Neural cell (in vitro differentiated cells): ENCODE data around the gene NKD2. TPM values are rescaled to one million over a fixed set of nuclear protein-coding genes. Genes with fewer than 3 reads are reported as not detected.

ENCODE experiments used
- H2AFZ ChIP-seq: fragments of 200-600, 300-800 bp; sonication (generic), shearing (Covaris generic); 2 replicates; pipeline ENCODE4 v1.6.0; 2014; ENCODE audit warnings: low read depth, mild to moderate bottlenecking, antibody characterized with exemption, low read length, moderate library complexity
- H3F3A ChIP-seq: fragments of 200-600 bp; shearing (Covaris generic); 2 replicates; pipeline ENCODE4 v1.6.1; 2016; ENCODE audit warnings: mild to moderate bottlenecking, moderate library complexity, mixed read lengths, antibody characterized with exemption, low read length; ENCODE audit not compliant: insufficient read depth, poor library complexity, severe bottlenecking
- H3K27ac ChIP-seq: fragments of 200-600, 300-800 bp; sonication (generic), shearing (Covaris generic); 2 replicates; pipeline ENCODE4 v1.5.1; 2014; ENCODE audit warnings: mild to moderate bottlenecking, low read length, moderate library complexity
- H3K27me3 ChIP-seq: fragments of 300-800, 200-600 bp; sonication (generic), shearing (Covaris generic); 2 replicates; pipeline ENCODE4 v1.6.0; 2014; ENCODE audit warnings: mild to moderate bottlenecking, low read depth, low read length, moderate library complexity; ENCODE audit not compliant: insufficient read depth
- H3K36me3 ChIP-seq: fragments of 300-800, 200-600 bp; sonication (generic), shearing (Covaris generic); 2 replicates; pipeline ENCODE4 v1.5.1; 2014; ENCODE audit warnings: mild to moderate bottlenecking, antibody characterized with exemption, low read length, moderate library complexity; ENCODE audit not compliant: insufficient read depth
- H3K4me2 ChIP-seq: fragments of 300-800, 200-600 bp; sonication (generic), shearing (Covaris generic); 2 replicates; pipeline ENCODE4 v1.6.0; 2014; ENCODE audit warnings: mild to moderate bottlenecking, low read length
- H3K4me3 ChIP-seq: fragments of 300-800, 200-600 bp; sonication (generic), shearing (Covaris generic); 2 replicates; pipeline ENCODE4 v1.5.1; 2014; ENCODE audit warnings: mild to moderate bottlenecking, low read length, moderate library complexity
- H3K79me2 ChIP-seq: fragments of 200-600 bp; shearing (Covaris generic); replicated peaks from 2 replicates; pipeline ENCODE4 v1.6.0; 2014; ENCODE audit warnings: mild to moderate bottlenecking, low read length, moderate library complexity; ENCODE audit not compliant: insufficient read depth
- H3K9ac ChIP-seq: fragments of 300-800, 200-600 bp; sonication (generic), shearing (Covaris generic); 2 replicates; pipeline ENCODE4 v1.6.1; 2016; ENCODE audit warnings: mild to moderate bottlenecking, low read length, mixed read lengths
- H3K9me2 ChIP-seq: fragments of 200-600 bp; shearing (Covaris generic); 2 replicates; pipeline ENCODE4 v1.6.1; 2016; ENCODE audit warnings: mild to moderate bottlenecking, low read length, mixed read lengths; ENCODE audit not compliant: insufficient read depth
- H3K9me3 ChIP-seq: fragments of 200-600, 300-800 bp; sonication (generic), shearing (Covaris generic); 2 replicates; pipeline ENCODE4 v1.6.1; 2016; ENCODE audit warnings: mild to moderate bottlenecking, mixed run types, low read length, moderate library complexity, mixed read lengths
- H4K20me1 ChIP-seq: fragments of 200-600 bp; shearing (Covaris generic); 2 replicates; pipeline ENCODE4 v1.6.1; 2016; ENCODE audit warnings: mild to moderate bottlenecking, mixed run types; ENCODE audit not compliant: insufficient read depth
- EP300 ChIP-seq: fragments of 450-650 bp; conservative IDR thresholded peaks from 2 replicates; pipeline ENCODE4 v1.6.1; 2014; ENCODE audit warnings: antibody characterized with exemption, mild to moderate bottlenecking, moderate library complexity; ENCODE audit not compliant: poor library complexity, severe bottlenecking
- EZH2 ChIP-seq: fragments of 200-600, 300-800 bp; shearing (Covaris generic), sonication (generic); IDR thresholded peaks from 2 replicates; pipeline ENCODE4 v1.6.1; 2014; ENCODE audit warnings: antibody characterized with exemption, low read length, borderline replicate concordance, mild to moderate bottlenecking; ENCODE audit not compliant: insufficient read depth, poor library complexity, severe bottlenecking
- MXI1 ChIP-seq: fragments of 450-650 bp; conservative IDR thresholded peaks from 2 replicates; pipeline ENCODE4 v1.6.1; 2014; ENCODE audit warnings: antibody characterized with exemption, mild to moderate bottlenecking; ENCODE audit not compliant: poor library complexity, severe bottlenecking
- POLR2AphosphoS5 ChIP-seq: IDR thresholded peaks from 2 replicates; pipeline ENCODE4 v1.6.1; 2012
- RAD21 ChIP-seq: fragments of 450-650 bp; conservative IDR thresholded peaks from 2 replicates; pipeline ENCODE4 v1.6.1; 2014; ENCODE audit warnings: antibody characterized with exemption, mild to moderate bottlenecking, moderate library complexity
- REST ChIP-seq: IDR thresholded peaks from 2 replicates; pipeline ENCODE4 v1.6.1; 2012; ENCODE audit warnings: borderline replicate concordance
- SMC3 ChIP-seq: fragments of 450-650 bp; conservative IDR thresholded peaks from 2 replicates; pipeline ENCODE4 v1.6.1; 2014; ENCODE audit warnings: antibody characterized with exemption, mild to moderate bottlenecking, moderate library complexity; ENCODE audit not compliant: poor library complexity
- TAF1 ChIP-seq: IDR thresholded peaks from 2 replicates; pipeline ENCODE4 v1.6.1; 2012; ENCODE audit warnings: low read depth
- polyA plus RNA-seq: library from polyadenylated mRNA; depleted of rRNA; stranded (reverse); fragments of >200 nt; gene quantifications from 2 replicates; pipeline ENCODE4 v1.2.3, GENCODE V29; 2014
- TF ChIP-seq, protein P1 (sequence below): fragments of 450-650 bp; IDR thresholded peaks from 2 replicates; pipeline ENCODE4 v1.5.1; 2014; ENCODE audit warnings: antibody characterized with exemption, mild to moderate bottlenecking, moderate library complexity; ENCODE audit not compliant: poor library complexity, severe bottlenecking

Gene NKD2
- polyA plus RNA-seq, 1 donor from 2014 or later = 7.2 TPM

DNA sequence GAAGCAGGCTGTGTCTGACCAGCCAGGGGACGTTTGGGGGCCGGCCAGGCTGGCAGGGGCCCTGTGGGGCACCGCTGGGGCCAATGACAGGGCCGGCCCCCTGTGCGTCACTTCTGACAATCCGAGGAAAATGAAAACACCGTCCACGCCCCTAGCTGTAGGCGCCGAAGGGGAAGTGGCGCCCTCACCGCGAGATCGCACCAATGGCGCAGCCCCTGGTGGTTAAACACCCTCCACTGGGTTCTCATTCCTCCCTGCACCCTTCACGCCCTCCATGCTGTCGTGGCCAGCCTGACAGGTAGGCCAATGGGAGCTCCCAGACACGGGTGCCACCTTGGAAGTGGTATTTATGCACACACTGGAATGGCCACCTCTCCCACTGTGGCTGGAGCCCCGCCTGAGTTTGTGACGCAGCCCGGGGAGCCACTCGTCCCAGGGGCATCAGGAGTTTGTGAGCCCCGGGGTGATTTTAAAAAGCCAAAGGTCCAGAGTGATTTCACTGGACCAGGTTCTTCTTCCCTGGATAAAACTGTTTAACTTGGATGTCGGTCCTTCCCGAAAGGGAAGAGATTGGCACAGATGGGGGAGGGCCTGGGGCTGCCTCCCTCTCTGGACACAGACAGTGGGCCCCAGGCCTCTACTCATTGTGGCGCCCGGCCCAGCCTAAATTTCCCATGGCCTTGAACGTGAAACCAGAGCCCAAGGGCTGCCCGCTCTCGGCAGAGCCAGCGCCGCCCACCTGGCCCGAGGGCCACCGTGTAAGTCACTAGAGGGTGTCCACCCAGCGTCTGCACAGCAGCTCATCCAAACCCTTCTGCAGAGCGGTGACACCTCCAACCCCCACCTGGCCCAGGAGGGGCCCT is 49.7 kb downstream of the NKD2 start:
- Histone ChIP-seq H2AFZ (no peak overlapping the region), H3K4me2 (no peak overlapping the region), H3K27me3 (no peaks in the 10 kb centered on the region), H3K27ac (no peak overlapping the region), H3F3A (no peaks in the 10 kb centered on the region), H3K9me3 (no peaks in the 10 kb centered on the region), H4K20me1 (no peaks in the 10 kb centered on the region), H3K36me3 (no peaks in the 10 kb centered on the region), H3K9ac (no peak overlapping the region), H3K79me2 (no peaks in the 10 kb centered on the region), H3K4me3 (no peak overlapping the region), H3K9me2 (no peaks in the 10 kb centered on the region)
- no peak for TF ChIP-seq EZH2
- TF ChIP-seq, protein P1, sequence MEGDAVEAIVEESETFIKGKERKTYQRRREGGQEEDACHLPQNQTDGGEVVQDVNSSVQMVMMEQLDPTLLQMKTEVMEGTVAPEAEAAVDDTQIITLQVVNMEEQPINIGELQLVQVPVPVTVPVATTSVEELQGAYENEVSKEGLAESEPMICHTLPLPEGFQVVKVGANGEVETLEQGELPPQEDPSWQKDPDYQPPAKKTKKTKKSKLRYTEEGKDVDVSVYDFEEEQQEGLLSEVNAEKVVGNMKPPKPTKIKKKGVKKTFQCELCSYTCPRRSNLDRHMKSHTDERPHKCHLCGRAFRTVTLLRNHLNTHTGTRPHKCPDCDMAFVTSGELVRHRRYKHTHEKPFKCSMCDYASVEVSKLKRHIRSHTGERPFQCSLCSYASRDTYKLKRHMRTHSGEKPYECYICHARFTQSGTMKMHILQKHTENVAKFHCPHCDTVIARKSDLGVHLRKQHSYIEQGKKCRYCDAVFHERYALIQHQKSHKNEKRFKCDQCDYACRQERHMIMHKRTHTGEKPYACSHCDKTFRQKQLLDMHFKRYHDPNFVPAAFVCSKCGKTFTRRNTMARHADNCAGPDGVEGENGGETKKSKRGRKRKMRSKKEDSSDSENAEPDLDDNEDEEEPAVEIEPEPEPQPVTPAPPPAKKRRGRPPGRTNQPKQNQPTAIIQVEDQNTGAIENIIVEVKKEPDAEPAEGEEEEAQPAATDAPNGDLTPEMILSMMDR = no peak
- TF ChIP-seq POLR2AphosphoS5 = no peak
- TF ChIP-seq SMC3 = no peak
- TF ChIP-seq TAF1 = no peak

DNA sequence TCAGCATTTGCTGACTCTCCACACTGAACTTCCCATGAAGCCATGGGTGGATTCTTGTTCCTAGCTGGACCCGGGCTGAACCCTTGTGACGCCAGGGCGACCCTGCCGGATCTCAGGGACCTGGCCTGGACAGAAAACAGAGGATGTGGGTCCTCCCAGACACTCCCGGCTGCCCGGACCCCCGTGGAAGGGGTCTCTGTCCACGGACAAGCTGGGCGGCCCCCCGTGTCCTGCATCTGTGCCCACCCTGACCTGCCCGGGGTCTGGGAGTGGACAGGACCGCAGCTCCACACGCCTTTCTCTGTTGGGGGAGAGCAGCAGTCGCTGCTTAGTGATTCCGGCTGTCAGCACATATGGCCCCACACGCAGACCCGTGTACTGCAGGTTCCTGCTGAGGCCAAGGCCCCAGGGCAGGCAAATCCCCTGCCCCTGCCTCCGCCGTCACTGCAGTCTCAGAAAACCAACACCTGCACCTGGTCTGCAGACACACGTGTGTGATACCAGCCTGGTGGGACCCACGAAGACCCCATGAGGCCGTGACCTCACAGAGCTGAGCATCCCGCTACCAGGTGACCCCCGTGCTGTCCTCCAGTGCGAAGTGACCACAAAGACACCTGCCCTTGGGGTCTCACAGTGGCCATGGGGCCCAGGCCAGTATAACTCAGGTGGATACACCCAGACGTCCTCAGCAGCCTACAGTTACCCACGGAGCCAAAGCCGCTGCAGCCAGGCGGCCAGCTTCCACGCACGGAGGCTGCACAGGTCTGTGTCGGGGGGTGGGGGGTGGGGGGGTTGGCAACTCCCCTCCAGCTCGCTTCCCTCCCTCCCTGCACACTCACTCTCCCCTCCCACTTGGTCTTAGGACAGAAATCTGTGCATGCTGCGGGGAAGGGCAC is 50.6 kb downstream of the NKD2 start:
- Histone ChIP-seq H2AFZ (no peak overlapping the region), H3K27ac (no peak overlapping the region), H3K9ac (no peak overlapping the region), H3K36me3 (no peaks in the 10 kb centered on the region), H3K9me2 (no peaks in the 10 kb centered on the region), H3K4me2 (no peak overlapping the region), H3K9me3 (no peaks in the 10 kb centered on the region), H3K27me3 (no peaks in the 10 kb centered on the region), H4K20me1 (no peaks in the 10 kb centered on the region), H3F3A (no peaks in the 10 kb centered on the region), H3K4me3 (no peak overlapping the region), H3K79me2 (no peaks in the 10 kb centered on the region)
- no peak for TF ChIP-seq POLR2AphosphoS5

- H4K20me1 ChIP-seq = no peaks in the 10 kb centered on the region
- no peaks in the 10 kb centered on the region for H3K27me3 ChIP-seq
- H3K9me2 ChIP-seq = no peaks in the 10 kb centered on the region
- H3K27ac ChIP-seq = no peak overlapping the region
- no peaks in the 10 kb centered on the region for H3F3A ChIP-seq
- no peak overlapping the region for H3K4me3 ChIP-seq
- no peak overlapping the region for H3K4me2 ChIP-seq
- no peak for TF ChIP-seq POLR2AphosphoS5
- TF ChIP-seq EP300 = no peak
- TF ChIP-seq EZH2 = no peak
- no peak for TF ChIP-seq SMC3
- TF ChIP-seq MXI1 = no peak
- no peak for TF ChIP-seq RAD21
- TF ChIP-seq, protein P1 = no peak
- TF ChIP-seq REST = no peak
- TF ChIP-seq TAF1 = no peak
- H3K9me3 ChIP-seq = no peaks in the 10 kb centered on the region
- H3K9ac ChIP-seq = no peak overlapping the region
- H2AFZ ChIP-seq = no peak overlapping the region
- H3K79me2 ChIP-seq = no peaks in the 10 kb centered on the region
- H3K36me3 ChIP-seq = no peaks in the 10 kb centered on the region
These were observed 51.3 kb downstream of the NKD2 start for GRCh38 chr5:1059884-1060263.
